Measurements from ENCODE around the gene VSTM5.

Gene VSTM5

DNA sequence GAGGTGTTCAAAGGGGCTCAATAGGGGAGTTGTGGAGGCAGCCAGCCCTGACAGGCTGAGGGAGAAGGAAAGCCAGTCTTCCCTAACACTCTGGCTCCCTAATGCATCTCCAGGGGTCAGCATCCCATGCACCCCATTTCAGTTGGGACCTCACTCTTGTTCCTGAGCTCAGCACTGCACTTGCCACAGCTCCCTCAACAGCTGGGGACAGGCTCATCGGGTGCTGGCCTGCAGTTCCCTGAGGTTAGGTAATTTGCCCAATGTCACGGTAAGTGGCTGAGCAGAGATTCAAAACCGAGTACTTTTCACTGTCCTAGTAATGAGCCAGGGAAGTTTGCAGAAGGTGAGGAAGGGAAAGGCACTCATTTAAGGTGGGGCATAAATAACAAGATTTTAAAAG, 20.8 kb downstream of the VSTM5 start:
- TF ChIP-seq POLR2A (IDR thresholded peaks at IDR 0.05; ENCODE audit: low read length) (no peak), GATA1 (IDR thresholded peaks at IDR 0.05; ENCODE audit: low read depth, low read length) (no peak)
- no peak for DNase-seq

DNA sequence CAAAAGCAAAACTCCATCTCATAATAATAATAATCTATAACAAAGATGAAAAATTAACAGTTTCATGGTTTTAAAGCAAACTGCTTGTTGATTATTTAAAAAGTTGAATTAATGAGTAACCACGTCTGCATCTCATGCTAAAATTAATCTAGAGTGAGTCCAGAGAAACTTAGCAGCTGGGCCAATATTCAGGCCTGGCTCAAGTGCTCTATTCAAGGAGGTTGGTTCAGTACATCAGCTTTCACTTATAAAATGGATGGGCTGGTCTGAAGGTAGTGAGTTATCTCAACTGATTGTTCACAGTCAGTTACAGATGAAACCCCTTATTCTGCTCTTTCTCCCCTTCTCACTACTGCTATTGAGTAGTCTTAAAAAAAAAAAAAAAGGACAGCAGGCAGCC, 23.1 kb downstream of the VSTM5 start:
- no peak for TF ChIP-seq GATA1 (IDR thresholded peaks at IDR 0.05; ENCODE audit: low read depth, low read length)
- TF ChIP-seq POLR2A (IDR thresholded peaks at IDR 0.05; ENCODE audit: low read length), result no peak
- no peak for DNase-seq

DNA sequence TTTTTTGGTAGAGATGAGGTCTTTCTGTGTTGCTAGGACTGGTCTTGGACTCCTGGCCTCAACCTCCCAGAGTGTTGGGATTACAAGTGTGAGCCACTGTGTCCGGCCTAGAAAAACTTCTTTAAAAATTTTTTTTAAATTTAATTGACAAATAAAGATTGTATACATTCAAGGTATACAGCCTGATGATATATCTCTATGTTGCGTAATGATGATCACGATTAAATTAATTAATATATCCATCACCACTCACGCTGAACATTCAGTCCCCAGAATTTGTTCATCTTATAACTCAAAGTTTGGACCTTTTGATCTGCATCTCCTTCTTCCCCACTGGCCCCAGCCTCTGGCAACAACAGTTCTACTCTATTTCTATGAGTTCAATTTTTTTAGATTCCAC, 27.2 kb downstream of the VSTM5 start:
- no peak for TF ChIP-seq GATA1 (IDR thresholded peaks at IDR 0.05; ENCODE audit: low read depth, low read length)
- TF ChIP-seq POLR2A (IDR thresholded peaks at IDR 0.05; ENCODE audit: low read length), result no peak
- no peak for DNase-seq

DNA sequence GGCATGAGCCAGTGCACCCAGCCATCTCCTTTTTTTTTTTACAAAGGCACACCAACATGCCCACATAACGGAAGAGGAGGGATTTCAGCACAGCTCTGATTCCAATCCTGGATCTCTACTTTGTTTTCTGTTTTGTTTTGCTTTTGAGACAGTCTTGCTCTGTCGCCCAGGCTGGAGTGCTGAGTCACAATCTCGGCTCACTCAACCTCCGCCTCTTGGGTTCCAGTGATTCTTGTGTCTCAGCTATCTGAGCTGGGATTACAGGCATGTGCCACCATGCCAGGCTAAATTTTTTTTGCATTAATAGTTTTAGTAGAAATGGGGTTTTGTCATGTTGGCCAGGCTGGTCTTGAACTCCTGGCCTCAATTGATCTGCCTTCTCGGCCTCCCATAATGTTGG, 28.1 kb downstream of the VSTM5 start:
- TF ChIP-seq GATA1 (IDR thresholded peaks at IDR 0.05; ENCODE audit: low read depth, low read length) (no peak), POLR2A (IDR thresholded peaks at IDR 0.05; ENCODE audit: low read length) (no peak)

DNA sequence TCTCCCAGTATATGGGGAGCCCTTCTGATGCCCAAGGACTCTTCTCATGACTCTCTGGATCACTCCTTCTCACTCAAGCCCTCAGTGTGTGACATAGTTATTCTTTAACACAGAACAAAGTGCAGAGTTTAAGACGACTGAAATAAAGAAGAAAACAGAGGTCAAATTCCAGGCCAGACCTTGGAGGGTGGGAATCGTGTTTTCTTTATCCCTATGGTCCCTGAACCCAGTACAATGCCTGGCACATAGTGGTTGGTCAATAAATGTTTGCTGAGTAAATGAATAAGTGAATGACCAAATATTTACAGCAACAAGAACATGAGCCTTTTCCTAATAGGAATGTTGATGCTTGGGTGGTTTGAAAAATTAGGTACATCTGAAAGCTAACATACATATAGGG, 28.8 kb downstream of the VSTM5 start:
- TF ChIP-seq GATA1 (IDR thresholded peaks at IDR 0.05; ENCODE audit: low read depth, low read length) (no peak), POLR2A (IDR thresholded peaks at IDR 0.05; ENCODE audit: low read length) (no peak)
- no peak for DNase-seq

More for the DNA sequence above, 28.1 kb downstream of the VSTM5 start:
- no peak for DNase-seq

DNA sequence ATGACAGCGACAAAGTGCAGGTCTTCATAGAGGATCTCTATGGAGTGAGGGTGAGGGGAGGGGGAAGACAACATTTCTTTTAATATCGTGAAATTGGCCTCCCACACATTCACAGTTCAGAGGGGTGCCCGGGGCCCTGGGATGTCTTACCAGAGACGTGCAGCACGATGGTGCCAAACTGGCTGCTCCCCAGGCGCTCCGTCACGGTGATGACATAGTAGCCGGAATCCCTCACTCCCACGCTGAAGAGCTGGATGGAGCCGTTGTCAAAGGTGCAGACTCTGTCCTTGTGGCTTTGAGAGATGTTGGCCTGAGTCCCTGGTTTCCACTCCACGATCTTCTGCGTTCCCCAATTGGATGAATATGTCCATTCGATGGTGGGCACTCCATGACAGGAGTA, 29.6 kb downstream of the VSTM5 start:
- TF ChIP-seq GATA1 (IDR thresholded peaks at IDR 0.05; ENCODE audit: low read depth, low read length) (no peak), POLR2A (IDR thresholded peaks at IDR 0.05; ENCODE audit: low read length) (no peak)
- DNase-seq, result no peak

DNA sequence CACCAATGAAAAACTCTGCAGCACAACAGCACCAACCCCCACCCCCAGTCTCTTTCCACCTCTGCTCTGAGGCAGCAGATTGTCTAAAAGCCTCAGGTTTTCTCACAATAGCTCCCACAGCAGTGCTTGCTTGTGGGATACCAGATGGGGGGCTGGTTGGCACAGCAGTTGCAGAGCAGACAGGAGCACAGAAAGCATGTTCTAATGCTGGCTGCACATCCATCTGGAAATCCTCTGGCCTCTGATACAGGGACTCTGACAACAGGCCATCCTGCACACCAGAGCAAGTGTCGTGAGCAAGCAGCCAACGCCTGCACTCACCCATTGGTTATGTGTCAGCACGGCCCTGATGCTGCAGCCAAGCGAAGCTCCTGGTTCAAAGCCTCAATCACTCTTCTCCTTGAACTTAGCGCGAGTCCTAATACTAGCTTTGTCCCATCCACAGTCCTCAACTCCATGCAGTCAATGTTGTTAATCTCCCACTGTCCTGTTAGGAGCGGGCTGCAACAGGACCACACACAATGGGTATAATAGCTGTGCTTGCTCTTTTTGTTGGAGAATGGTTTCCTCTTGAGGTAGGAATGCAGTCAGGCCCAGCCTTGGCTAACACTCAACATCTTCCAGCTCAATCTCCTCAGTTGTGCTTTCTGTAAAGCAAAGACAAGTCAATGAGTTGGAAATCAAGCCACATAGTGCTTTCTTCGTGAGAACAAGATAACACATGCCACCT, 30.3 kb downstream of the VSTM5 start:
- TF ChIP-seq GATA1 (IDR thresholded peaks at IDR 0.05; ENCODE audit: low read depth, low read length) (no peak), POLR2A (IDR thresholded peaks at IDR 0.05; ENCODE audit: low read length) (no peak)
- DNase-seq, result no peak

DNA sequence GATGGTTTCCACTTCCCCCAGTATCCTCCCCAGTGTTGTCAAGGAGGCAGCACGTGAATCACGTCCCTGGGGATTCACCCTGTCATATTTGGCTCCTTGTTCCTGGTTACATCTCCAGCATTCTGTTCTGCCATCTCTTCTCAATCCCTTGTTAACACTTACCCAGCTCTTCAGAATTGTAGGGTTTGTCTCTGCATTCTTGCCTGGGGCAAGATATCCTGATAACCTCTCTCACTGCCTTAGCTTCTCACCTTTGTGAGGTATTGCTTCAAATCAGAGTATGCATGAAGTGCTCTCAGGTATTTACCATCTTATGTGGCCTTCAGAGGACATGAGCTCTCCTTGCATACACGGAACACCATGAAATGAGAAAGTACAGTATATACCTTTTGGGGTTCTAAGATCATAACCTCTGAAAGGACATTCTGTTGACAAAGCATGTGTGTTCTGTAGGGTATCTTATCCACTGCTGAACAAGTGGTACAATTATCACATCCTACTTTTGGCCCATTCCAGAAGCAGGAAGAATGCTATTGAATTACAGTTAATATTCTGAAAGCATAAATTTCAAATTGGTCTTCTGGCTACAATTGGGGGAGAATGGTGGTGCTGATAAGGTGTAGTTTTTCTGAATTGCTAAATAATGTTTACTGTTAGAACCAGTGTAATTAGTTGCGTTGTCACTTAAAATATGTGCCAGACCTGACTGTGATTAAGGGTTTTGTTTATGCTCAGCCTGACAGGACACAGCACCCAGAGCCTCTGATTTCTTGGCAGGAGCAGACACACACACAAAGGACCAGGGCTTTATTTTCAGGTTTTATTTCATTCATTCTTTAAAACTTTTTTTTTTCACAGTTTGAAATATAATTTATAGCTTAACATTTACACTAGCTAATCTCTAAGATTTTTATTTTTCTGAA, 32.7 kb downstream of the VSTM5 start:
- TF ChIP-seq POLR2A (IDR thresholded peaks at IDR 0.05; ENCODE audit: low read length), result no peak
- no peak for TF ChIP-seq GATA1 (IDR thresholded peaks at IDR 0.05; ENCODE audit: low read depth, low read length)
- no peak for DNase-seq

DNA sequence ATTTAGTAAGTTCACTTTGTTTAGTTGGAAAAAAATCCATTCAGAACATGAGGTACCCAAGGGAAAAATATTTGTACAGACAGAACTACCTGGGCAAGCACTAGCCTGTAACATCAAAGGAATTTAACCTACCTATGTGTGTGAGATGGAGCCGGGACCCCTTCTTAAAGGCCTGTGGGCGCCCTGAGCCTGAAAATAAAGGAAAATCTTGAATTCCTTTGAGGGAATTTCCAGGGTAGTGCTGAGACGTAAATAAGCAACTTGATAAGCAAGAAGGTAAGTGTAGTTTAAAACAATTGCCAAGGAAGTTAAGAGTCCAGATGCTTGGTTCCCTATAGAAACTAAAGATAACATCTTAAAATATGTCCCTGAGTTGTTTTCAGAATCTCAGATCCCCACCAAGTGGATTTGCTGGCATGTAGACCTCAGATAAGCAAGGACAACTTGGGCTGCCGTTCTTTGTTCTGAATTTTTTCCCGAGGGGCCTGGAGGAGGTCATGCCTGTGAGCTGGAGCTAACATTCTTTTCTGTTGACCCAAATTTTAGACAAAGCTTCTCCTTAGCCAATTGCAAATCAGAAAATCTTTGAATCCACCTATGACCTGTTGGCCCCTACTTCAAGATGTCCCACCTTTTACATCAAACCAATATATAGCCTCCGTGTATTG, 35.3 kb downstream of the VSTM5 start:
- TF ChIP-seq POLR2A (IDR thresholded peaks at IDR 0.05; ENCODE audit: low read length) (no peak), GATA1 (IDR thresholded peaks at IDR 0.05; ENCODE audit: low read depth, low read length) (no peak)
- no peak for DNase-seq

DNA sequence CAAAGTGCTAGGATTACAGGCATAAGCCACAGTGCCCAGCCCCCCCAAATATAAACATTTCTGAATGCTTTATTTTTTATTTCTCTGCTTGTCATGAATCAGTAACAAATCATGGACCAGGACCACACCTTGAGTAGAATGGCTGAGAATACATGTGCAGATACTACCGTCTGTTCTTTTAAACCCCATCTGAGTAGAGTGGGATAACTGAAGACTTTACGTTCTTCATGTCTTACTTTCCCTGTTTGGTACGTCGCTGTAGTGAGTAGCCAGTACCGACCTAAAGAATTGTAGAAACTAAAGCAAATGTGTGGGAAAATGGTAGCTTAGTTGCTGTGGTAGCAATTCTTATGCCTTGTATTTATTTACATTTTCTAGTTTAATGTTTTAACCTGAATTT, 36.4 kb downstream of the VSTM5 start:
- no peak for TF ChIP-seq GATA1 (IDR thresholded peaks at IDR 0.05; ENCODE audit: low read depth, low read length)
- TF ChIP-seq POLR2A (IDR thresholded peaks at IDR 0.05; ENCODE audit: low read length), result no peak
- DNase-seq, result no peak

DNA sequence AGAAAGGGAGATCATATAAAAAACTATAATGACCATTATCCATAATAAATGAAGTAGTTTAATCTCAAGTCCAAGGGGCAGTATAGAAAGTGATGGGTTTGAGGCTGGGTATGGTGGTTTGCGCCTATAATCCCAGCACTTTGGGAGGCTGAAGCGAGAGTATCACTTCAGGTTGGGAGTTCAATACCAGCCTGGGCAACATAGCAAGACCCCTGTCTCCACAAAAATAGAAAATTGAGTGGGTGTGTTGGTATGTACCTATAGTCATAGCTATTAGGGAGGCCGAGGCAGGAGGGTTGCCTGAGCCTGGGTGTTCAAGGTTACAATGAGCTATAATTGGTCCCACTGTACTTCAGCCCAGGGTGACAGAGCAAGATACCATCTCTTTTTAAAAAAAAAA, 42.4 kb downstream of the VSTM5 start:
- no peak for TF ChIP-seq POLR2A (IDR thresholded peaks at IDR 0.05; ENCODE audit: low read length)
- no peak for TF ChIP-seq GATA1 (IDR thresholded peaks at IDR 0.05; ENCODE audit: low read depth, low read length)
- no peak for DNase-seq

DNA sequence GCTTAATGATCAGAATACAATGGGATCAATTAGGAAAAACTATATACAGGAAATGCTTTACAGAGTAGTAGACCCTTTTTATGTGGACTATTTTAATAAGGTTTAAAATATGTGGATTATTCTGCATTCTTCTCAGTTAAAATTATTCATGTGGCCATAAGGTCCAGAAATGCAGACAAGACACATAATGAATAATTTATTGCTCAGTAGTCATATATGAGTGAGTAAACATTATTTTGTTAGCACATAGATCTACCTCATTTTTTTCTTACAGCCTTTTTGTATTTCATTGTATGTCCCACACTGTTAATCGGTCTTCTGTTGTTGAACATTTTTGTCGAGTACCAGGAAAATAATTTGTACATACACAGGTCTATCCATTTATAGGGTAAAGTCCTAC, 45.5 kb downstream of the VSTM5 start:
- TF ChIP-seq POLR2A (IDR thresholded peaks at IDR 0.05; ENCODE audit: low read length) (no peak), GATA1 (IDR thresholded peaks at IDR 0.05; ENCODE audit: low read depth, low read length) (no peak)
- DNase-seq, result no peak

DNA sequence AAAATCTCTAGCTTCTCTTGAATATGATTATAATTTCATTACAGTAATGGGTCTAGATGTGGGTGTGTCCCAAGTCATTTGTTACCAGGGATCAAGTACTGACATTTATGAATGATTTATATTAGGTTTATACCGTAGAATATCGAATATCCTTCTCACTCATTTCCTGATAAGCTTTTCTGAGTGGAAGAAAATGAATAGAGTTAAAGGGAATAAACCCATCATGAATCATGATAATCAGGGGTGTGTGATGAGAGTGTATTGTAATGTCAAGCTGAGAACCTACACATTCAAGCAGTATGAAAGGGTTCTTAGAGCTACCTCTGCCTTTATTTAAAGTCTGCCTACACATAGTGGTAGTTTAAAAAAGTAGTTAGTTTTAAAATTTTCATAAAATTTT, 49.1 kb downstream of the VSTM5 start:
- TF ChIP-seq POLR2A (IDR thresholded peaks at IDR 0.05; ENCODE audit: low read length) (no peak), GATA1 (IDR thresholded peaks at IDR 0.05; ENCODE audit: low read depth, low read length) (no peak)
- no peak for DNase-seq

Data from erythroblast (primary cell).